GM12874 (cell line): Measurements from ENCODE around the gene HINT3.

ENCODE experiments used
- CTCF ChIP-seq: IDR thresholded peaks from 2 replicates; pipeline ENCODE4 v1.5.1; 2011; ENCODE audit warnings: low read depth, mild to moderate bottlenecking, control low read depth, low read length, moderate library complexity; ENCODE audit not compliant: insufficient read depth

Gene HINT3

GRCh38 chr6:125974214-125974866 lies 17.8 kb downstream of the HINT3 start:
- TF ChIP-seq CTCF, result peak; percentile 16; the same call in 1 of the 2 replicates

- no peak for TF ChIP-seq CTCF
Measured at GRCh38 chr6:125979101-125979500, 22.5 kb downstream of the HINT3 start.

GRCh38 chr6:125981571-125982185 lies 25.1 kb downstream of the HINT3 start:
- no peak for TF ChIP-seq CTCF

GRCh38 chr6:125983246-125983945 lies 26.8 kb downstream of the HINT3 start:
- no peak for TF ChIP-seq CTCF

GRCh38 chr6:125984311-125984710 lies 27.7 kb downstream of the HINT3 start:
- TF ChIP-seq CTCF, result no peak

GRCh38 chr6:125985522-125985921 lies 29.0 kb downstream of the HINT3 start:
- no peak for TF ChIP-seq CTCF

GRCh38 chr6:125985979-125986300 lies 29.4 kb downstream of the HINT3 start:
- TF ChIP-seq CTCF, result no peak
